Stimulated activated CD4-positive, alpha-beta T cell treated with anti-CD3 and anti-CD28 coated beads, Interleukin-12 subunit alpha, Interleukin-12 subunit beta, amount 100 ng/mL, for 4 hours (primary cell): ENCODE results near the gene ZBTB46.
"Not testable (repeated sequence)": the region's sequence is repeated elsewhere in the genome, so short reads cannot be mapped to it uniquely, and the experiment has no call there.

Experiments
- DNase-seq: peaks from one replicate; pipeline ENCODE4 v3.0.0-alpha.2; 2020

The ZBTB46 gene

DNA sequence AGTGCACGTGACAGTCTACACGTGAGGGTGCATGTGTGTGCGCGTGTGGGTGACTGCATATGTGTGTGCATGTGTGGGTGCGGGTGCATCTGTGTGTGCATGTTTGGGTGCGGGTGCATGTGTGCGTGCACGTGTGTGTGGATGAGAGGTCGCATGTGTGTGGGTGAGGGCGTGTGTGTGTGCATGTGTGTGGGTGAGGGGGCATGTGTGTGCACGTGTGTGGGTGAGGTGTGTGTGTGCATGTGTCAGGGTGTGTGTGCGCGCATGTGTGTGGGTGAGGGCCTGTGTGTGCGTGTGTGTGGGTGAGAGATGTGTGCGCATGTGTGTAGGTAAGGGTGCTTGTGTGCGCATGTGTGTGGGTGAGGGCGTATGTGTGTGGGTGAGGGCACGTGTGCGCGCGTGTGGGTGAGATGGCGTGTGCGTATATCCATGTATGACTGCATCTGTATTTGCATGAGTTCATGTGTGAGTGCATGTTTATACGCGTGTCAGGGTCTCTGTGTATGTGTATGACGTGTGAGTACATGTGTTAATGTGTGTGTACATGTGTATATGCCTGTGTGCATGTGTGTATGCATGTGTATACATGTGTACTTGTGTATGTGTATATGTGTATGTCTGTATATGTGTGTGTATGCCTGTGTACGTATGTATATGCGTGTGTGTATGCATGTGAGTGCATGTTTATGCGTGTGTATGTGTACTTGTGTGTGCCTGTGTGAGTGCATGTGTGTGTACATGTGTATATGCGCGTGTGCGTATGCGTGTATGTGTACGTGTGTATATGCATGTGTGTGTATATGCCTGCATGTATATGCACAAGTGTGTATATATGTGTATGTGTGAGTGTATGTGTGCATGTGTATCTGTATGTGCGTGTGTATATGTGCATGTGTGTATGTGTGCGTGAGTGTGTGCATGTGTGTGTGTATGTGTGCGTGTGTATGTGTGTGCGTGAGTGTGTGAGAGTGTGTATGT lies 98.7 kb downstream of the ZBTB46 start:
- DNase-seq = no peak

DNA sequence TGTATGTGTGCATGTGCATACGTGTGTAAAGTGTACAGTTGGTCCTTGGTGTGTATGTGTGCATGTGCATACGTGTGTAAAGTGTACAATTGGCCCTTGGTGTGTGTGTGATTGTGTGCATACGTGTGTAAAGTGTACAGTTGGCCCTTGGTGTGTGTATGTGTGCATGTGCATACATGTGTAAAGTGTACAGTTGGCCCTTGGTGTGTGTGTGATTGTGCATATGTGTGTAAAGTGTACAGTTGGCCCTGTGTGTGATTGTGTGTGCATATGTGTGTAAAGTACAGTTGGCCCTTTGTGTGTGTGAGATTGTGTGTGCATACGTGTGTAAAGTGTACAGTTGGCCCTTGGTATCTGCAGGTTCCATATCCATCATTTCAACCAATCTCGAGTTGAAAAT lies 99.7 kb downstream of the ZBTB46 start:
- DNase-seq = no peak

DNA sequence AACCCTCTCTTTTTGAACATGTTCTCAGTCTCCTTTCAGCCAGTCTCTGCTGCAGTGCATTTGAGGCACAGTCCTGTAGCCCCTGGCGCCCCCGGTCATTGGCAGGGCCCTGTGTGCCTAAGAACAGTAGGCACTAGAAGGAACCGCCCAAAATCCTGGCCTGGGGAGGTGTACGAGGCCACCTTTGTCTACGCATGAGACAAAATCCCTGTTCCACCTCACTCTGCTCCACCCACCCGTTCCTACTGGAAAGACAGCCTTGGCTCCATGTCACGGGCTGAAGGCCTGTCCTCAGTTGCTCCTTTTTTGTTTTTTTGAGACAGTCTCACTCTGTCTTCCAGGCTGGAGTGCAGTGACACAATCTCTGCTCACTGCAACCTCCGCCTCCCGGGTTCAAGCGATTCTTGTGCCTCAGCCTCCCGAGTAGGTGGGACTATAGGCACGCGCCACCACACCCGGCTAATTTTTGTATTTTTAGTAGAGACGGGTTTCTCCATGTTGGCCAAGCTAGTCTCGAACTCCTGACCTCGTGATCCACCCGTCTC lies 100.8 kb downstream of the ZBTB46 start:
- not testable (repeated sequence) for DNase-seq

DNA sequence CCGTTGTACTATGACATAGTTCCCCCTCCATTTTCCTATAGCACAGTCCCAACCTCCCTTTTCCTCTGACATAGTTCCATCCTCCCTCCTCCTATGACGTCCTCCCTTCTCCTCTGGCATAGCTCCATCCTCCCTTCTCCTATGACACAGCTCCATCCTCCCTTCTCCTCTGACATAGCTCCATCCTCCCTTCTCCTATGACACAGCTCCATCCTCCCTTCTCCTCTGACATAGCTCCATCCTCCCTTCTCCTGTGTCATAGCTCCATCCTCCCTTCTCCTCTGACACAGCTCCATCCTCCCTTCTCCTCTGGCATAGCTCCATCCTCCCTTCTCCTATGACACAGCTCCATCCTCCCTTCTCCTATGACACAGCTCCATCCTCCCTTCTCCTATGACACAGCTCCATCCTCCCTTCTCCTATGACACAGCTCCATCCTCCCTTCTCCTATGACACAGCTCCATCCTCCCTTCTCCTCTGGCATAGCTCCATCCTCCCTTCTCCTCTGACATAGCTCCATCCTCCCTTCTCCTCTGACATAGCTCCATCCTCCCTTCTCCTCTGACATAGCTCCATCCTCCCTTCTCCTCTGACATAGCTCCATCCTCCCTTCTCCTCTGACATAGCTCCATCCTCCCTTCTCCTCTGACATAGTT lies 108.0 kb downstream of the ZBTB46 start:
- DNase-seq = not testable (repeated sequence)

DNA sequence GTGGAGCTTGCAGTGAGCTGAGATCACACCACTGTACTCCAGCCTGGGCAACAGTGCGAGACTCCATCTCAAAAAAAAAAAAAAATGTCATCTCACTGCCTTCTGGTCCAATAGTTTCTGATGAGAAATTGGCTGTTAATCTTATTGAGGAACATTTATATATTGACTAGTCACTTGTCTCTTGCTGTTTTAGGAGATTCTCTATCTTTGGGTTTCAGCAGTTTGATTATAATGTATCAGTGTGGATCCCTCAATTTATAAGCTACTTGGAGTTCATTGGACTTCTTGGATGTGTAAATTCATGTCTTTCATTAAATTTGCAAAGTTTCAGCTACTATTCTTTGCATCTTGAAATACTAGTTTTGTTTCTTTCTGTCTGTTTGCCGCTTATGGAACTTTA lies 112.1 kb downstream of the ZBTB46 start:
- no peak for DNase-seq

DNA sequence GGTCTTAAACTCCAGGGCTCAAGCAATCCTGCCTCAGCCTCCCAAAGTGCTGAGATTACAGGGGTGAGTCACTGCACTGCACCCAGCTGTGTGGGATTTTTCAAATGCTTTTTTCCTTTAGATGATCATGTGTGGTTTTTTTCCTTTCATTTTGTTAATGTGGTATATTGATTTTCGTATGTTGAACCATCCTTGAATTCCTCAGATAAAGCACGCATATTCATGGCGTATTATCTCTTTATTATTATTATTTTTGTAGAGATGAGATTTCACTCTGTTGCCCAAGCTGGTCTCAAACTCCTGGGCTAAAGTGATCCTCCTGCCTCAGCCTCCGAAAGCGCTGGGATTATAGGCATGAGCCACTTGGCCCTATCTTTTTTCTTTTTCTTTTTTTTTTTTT lies 116.2 kb downstream of the ZBTB46 start:
- no peak for DNase-seq

DNA sequence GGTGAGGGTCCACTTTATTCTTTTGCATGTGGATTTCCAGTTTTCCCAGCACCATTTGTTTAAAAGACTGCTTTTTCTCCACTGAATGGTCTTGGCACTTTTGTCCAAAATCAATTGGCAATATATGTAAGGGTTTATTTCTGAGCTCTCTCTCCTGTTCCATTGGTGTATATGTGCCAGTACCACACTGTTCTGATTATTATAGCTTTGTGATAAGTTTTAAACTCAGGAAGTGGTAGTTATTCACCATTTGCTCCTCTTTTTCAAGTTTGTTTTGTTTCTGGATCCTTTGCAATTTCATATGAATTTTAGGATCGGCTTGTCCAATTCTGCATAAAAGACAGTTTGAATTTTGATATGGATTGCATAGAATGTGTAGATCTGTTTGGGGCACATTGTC lies 118.9 kb downstream of the ZBTB46 start:
- DNase-seq = no peak

DNA sequence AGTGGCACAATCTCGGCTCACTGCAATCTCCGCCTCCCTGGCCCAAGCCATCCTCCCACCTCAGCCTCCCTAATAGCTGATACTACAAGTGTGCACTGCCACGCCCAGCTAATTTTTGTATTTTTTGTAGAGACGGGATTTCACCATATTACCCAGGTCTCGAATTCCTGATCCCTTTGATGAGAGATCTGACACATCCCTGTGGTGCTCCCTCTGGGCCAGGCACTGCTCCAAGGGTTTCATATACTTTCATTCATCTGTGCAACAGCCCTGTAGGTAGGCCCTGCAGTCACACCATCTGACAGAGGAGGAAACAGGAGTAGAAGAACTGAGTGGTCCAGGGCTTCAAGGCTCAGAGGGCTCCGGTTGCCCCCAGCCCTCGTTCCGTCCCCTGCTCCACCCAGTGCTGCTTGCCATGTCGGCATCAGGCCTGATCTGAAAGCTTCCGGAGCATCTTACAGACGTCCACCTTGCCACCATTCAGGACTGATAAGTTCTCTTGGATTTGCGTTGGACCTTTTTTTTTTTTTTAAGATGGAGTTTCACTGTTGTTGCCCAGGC lies 119.9 kb downstream of the ZBTB46 start:
- DNase-seq = no peak

DNA sequence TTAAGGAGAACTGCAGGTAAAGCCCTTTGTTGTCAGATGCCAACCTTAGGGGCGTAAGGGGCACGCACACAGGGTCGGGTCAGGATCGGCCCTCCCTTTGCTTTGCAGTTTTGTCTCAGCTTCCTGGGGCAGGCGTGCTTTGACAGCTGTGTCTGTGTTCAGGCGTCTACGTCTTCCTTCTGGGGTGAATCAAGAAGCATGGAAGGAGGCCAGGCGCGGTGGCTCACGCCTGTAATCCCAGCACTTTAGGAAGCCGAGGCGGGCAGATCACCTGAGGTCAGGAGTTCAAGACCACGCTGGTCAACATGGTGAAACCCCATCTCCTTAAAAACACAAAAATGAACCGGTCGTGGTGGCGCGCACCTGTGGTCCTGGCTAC lies 121.9 kb downstream of the ZBTB46 start:
- no peak for DNase-seq

DNA sequence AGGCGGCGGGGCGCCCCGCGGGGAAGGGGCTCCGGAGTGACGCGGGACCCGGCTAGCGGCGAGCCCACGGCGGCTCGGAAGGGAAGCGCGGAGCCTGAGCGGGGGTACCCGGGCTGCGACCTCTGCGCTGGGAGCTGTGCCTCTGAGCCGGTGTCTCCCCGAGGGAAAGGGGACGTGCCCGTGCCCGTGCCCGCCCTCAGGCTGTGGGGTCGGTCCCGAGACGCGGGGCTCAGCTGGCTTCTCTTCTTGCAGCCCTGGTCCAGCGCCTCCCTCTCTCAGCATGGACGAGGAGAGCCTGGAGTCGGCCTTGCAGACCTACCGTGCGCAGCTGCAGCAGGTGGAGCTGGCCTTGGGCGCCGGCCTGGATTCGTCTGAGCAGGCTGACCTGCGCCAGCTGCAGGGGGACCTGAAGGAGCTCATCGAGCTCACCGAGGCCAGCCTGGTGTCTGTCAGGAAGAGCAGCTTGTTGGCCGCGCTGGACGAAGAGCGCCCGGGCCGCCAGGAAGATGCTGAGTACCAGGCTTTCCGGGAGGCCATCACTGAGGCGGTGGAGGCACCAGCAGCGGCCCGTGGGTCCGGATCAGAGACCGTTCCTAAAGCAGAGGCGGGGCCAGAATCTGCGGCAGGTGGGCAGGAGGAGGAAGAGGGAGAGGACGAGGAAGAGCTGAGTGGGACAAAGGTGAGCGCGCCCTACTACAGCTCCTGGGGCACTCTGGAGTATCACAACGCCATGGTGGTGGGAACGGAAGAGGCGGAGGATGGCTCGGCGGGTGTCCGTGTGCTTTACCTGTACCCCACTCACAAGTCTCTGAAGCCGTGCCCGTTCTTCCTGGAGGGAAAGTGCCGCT lies 122.5 kb downstream of the ZBTB46 start:
- no peak for DNase-seq

DNA sequence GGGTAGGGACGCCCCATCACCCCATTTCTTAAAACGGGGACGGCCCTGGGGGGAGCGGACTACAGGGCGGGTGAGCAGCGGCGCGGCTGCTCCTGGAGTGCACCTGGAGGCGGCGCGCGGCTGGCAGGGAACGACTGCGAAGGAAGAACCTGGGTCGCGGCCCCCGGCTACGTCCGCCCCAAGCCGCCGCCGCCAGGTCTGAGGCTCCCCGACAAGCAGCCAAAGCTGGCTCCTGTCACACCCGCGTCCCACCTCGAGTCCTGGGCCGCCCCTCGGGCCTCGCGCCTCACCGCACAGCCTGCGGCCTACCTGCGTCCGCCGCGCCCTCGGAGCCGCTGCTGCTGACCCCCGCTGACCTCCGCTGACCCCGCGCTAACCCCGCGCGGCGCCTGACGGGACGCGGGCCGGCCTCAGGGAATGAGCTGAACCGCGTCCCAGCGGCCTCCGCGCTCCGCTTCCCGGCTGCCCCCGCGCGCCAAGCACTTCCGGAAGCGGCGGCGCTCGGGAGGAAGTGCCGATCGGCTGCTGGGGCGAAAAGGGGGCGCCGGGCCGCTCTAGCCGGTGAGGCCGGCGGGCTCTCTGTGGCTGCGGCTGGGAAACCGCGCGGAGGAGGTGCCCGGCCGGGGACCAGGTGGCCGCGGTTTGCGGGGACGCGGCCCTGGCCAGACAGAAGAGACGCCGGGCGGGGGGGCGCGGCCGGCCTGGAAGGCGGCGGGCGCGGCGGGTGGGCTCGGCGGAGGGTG lies 123.3 kb downstream of the ZBTB46 start, which contains the start of the genes ARFRP1 and ZGPAT:
Gene ARFRP1, minus strand, starts transcription at position 419 of the 743 bp plus-strand sequence. CDS start 885 bp downstream, outside the sequence.
Gene ZGPAT, plus strand, starts transcription at position 482 of the 743 bp plus-strand sequence. CDS start 542 bp downstream, outside the sequence.
- peak; percentile 87 for DNase-seq

DNA sequence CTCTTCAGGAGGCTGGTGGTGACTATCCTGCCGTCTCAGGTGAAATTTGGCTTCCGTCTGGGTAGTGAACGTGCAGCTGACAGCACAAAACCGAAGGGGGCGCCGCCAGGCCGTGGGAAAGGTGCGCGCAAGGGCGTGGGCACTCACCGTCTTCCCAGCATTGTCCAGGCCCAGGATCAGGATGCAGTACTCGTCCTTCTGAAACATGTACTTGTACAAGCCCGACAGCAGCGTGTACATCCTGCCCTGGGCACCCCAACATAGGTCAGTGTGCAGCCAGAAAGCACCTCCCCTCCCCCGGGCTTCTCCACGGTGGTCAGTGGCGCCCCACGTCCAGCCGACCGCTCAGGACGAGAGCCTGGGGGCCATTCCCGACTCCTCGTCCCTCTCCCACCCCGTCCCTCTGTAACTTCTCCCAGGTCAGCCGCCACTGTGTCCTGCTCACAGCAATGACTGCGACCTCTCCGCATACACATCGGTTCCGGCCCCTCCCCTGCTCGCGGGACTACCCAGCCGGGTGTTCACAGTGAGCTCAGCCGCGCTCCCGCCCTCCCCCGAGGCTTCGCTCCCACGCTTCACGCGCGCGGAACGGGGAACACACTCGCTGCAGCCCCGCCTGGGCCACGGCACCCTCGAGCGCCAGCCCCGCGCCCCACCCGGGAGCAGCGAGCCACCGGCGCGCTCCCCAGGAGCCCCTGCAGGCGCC lies 124.1 kb downstream of the ZBTB46 start:
- DNase-seq = peak; percentile 62

DNA sequence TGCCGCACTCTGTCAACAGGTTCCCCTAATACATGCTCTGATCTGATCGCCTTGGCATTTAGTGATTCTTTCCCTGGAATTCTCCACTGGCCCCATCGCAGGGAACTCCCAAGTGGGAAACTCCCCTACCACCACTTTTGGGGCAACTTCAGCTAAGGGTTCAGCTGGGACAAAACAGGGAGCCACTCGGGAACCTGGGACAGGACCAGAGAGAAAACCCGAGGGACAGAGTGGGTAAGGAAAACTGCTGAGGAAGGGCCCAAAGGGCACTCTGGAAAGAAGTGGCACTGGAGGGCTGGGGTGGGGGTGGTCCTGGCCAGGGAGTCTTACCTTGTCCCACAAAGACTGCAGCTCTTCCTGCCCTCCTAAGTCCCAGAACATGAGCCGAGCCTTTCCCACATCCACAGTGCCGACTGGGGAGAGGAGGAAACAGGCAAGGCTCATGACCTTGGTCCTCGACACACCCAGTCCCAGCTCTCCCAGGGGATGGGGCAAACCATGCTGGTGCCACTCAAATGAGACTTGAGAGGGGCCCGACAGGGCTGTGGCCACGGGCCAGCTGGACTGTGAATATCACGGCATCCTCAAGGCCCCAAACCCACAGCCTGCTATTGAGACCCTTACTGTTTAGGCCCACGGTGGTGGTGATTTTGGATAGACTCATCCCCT lies 124.9 kb downstream of the ZBTB46 start:
- no peak for DNase-seq

DNA sequence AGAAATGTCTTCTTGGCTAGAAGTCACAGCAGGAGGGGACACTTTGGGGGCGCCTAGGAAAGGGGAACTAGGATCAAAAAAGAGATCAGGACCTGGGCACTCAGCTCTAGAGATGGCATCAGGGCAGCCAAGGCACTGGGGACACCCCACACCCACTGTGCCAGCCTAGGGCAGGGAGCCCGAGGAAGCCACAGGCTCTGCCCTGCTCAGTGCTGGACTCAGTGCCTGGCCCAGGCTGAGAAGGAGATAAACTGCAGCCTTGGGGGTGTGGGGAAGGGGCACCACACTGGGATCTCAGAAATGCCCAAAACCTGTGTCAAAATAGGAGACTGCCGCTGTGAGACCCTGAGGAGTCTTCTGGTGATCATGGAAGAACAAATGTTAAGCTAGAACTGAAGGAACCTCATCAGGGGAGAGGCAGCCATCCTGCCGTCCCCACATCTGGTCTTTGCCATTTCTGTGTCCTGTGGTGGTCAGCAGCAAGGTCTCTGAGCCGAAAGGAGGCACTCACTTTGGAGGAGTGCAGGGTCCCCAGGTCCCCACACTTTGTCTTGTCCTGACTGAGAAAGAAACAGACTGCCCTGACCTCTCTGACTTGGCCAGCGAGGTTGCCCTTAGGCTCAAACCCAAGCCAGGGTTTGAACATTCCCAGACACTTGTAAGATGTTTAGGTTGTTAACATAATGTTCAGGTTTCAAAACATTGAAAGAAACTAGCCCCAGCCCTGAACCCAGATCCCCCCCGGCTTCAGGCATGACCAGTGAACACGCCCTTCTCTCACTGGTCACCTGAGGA lies 125.6 kb downstream of the ZBTB46 start:
- no peak for DNase-seq

DNA sequence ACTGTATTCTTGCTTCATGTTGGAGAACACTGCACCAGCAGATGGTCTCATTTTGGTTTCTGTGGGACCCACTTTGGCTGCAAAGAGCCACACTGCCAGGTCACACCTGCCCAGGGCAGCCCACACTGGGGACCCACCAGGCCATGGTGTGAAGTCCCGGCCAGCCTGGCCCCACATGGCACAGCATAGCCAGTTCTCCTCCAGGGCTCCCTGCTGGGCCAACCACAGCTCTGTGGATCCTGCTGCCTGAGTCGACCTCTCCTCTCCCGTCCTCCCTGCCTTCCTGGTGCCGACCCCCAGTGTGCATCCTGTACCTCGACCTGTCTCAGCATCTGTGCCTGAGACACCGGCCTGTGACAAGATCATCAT lies 126.3 kb downstream of the ZBTB46 start:
- DNase-seq = no peak

DNA sequence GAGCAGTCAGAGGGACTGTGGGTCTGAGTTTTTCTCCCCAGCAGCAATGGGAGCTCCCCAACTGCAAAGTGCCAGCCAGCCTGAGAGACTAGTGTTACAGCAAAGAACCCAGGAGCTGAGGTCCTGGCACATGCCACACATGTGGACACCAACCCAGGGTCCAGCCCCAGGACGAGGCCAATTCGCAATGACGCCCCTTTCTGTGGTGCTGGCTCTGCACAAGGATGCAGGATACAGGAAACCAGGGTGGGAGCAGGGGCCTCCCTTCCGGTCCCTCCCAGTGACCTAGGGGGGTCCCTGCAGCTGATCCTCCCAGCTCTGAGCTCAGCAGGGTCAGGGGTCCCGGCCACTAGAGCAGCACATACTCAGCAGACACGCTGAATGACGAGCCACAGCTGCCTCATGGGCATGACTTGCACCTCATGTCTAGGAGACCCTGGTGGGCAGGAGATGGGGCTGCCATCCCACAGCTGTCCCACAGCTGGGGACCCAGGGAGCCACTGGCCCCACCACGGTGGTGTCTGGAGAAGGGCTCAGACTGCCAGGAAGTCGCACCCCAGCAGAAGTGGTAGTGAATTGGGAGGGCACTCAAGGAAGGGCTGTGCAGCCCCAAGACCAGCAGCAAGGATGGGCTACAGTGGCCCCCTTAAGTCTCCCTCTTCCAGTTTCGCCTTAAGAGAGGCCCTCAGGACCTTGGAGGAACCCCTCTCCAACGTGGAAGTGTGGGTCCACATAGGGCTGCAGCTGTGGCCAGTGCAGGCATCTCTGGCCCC lies 126.9 kb downstream of the ZBTB46 start:
- no peak for DNase-seq

DNA sequence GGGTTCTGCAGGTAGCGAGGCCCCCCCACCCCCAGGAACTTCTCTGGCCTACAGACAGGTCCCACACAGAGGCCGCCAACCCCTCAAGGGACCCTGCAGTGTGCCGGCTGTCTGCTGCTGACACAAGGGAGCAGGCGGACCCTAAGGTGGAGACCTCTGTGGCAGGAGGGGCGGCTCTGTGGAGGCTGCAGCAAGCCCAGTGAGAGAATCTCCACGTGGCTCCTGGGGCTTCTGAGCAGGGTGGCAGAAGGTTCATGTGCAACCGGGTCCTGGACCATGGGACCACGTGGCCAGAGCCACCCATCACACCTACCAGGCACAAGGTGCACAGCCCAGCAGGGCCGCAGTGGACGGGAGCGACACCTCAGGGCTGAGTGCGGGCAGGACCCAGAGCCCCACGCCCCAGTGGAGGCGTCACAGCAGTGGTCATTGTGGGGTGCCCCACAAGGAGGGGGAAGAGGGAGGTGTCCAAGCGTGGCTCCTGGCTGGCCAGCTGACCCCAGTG lies 127.5 kb downstream of the ZBTB46 start:
- no peak for DNase-seq

DNA sequence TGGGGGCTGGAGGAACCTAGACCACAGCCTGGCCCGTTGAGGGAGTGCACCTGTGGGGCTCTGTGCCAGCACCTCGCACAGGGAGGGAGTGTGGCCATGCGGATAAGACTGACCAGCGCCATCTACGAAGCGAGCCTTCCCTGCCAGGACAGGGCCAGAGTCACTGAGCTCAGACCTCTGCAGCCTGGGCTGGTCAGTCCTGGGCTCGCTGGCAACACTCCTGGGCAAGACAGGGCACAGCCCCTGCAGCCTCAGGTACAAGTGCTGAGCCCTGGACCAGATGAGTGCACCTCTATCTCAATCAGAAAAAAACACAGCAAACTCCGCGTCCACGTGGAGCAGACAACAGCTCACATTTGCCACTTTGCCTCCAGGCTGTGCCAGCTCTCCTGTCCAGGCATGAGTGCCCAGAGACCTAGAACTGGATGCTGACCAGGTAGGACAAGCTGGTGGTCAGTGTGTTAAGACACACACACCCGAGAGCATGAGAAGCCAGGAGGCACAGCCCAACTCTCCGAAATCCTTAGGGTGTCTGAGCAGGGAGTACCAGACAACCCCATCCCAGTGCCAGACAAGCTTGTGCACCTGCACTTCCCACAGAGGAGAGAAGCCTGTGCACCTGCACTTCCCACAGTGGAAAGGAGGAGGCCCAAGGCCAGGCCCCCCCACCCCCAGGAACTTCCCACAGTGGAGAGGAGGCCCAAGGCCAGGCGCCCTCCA lies 128.2 kb downstream of the ZBTB46 start:
- no peak for DNase-seq
